GM21423 (cell line): ENCODE measurements around the gene S100Z.
"Not testable (repeated sequence)": the region's sequence is repeated elsewhere in the genome, so short reads cannot be mapped to it uniquely, and the experiment has no call there.

Experiments
- ATAC-seq: cut with Tn5 transposase; IDR thresholded peaks from one replicate; pipeline ENCODE4 v1.9.1; 2021; ENCODE audit warnings: mild to moderate bottlenecking, moderate library complexity; ENCODE audit not compliant: unreplicated experiment

S100Z gene

GRCh38 chr5:76867827-76868693, 18.2 kb downstream of the S100Z start:
- no peak for ATAC-seq

GRCh38 chr5:76870046-76870445, 20.2 kb downstream of the S100Z start:
- no peak for ATAC-seq

- ATAC-seq: no peak
These were observed 24.3 kb downstream of the S100Z start for GRCh38 chr5:76874088-76874581.

GRCh38 chr5:76888733-76889300, 39.0 kb downstream of the S100Z start:
- no peak for ATAC-seq

DNA sequence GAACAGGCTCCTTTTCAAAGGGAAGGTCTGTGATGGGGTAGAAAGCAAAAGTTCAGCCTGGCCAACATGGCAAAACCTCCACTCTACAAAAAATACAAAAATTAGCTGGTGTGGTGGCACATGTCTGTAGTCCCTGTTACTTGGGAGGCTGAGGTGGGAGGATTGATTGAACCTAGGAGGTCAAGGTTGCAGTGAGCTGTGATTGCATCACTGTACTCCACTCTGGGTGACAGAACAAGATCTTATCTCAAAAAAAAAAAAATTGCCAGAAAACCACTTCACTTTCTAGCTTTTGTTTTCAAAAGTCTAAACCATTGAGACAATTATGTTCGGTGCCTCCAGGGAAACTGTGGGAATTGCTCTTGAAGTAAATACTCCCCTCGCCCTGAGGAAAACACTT, 43.5 kb downstream of the S100Z start:
- no peak for ATAC-seq

DNA sequence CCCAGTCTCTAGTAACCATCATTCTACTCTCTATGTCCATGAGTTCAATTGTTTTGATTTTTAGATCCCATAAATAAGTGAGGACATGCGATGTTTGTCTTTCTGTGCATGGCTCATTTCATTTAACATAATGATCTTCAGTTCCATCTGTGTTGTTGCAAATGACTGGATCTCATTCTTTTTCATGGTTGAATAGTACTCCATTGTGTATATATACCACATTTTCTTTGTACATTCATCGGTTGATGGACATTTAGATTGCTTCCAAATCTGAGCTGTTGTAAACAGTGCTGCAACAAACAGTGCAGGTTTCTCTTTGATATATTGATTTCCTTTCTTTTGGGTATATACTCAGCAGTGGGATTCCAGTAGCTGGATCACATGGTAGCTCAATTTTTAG, 46.4 kb downstream of the S100Z start:
- ATAC-seq: no peak

DNA sequence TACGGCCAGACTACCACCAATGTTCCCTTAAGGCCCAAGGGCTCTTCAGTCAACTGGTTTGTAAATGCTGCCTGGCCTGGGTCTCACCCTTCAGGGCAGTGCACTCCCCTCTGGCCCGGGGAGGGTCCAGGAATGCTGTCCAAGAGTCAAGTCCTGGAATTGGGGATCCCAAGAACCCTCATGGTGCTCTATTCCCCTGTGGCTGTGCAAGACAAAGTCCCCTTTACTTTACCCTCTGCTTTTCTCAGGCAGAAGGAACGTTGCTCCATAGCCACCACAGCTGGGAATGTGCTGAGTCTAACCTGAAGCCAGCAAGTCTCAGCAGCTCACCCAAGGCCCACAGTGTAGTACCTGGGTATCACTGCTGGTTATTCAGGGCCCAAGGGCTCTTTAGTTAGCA, 51.7 kb downstream of the S100Z start:
- no peak for ATAC-seq

DNA sequence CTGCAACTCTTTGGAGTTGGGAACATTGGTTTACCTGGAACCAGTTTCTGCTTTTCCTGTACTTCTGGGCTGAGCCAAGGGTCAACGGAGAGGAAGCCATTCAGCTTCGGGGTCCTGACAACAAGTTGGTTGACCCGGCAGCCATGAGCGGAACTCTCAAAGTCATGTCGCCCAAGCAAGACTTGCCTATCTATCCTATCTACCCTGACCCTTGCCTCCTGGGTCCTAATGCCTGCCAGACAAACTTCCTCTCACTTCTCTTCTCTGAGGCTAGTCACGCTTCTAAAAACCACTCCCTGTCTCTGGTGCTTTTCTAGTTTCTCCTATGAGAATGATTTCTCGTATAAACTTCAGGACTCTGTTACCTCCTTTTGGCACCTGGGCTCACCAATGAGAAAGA, 58.4 kb downstream of the S100Z start:
- ATAC-seq: no peak

GRCh38 chr5:76910344-76910933, 60.6 kb downstream of the S100Z start:
- not testable (repeated sequence) for ATAC-seq

DNA sequence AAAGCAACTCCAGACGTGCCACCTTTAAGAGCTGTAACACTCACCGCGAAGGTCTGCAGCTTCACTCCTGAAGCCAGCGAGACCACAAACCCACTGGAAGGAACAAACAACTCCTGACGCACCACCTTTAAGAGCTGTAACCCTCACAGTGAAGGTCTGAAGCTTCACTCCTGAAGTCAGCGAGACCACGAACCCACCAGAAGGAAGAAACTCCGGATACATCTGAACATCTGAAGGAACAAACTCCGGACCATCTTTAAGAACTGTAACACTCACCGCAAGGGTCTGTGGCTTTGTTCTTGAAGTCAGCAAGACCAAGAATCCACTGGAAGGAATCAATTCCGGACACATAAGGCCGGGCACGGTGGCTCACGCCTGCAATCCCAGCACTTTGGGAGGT, 64.9 kb downstream of the S100Z start:
- not testable (repeated sequence) for ATAC-seq

- no peak for ATAC-seq
These were observed 68.7 kb downstream of the S100Z start for GRCh38 chr5:76918539-76918938.

GRCh38 chr5:76920491-76920890, 70.7 kb downstream of the S100Z start:
- no peak for ATAC-seq

DNA sequence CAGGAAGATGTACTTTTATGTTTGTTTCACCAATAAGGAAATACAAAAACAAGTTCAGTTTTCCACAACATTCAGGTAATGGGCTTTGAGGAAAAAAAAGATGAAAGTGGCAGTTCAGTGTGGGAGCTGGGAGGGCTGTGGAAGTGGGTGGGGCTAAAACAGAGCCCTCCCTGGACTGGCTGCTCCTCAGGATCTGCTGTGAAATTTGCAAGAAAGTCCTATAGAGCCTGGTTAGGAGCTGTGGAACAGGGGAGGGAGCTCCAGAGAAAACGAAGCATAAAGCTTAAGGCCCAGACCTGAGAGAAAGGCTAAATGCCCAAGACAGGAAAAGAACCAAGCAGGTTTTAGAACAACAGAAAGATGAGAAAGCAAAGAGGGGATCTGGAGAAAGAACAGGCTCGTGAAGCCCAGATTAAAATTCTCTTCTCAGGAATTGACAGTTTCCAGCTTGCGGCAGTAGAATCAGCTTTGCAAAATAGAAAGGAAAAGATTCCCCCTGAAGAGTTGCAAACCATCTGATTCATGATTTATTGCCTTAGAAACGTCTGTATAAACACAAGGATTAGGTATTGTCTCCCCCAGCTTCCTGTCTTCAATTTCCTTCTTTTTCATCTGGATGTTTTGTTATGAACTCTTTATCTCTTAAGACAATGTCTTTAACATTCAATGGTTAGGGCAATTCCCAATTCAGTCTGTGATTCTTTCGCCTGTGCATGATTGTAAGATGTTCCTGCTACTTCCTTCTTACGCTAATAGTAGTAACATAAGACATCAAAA, 76.7 kb downstream of the S100Z start:
- no peak for ATAC-seq

- no peak for ATAC-seq
These were observed 78.1 kb downstream of the S100Z start for GRCh38 chr5:76927961-76928360.

- ATAC-seq: no peak
These were observed 80.3 kb downstream of the S100Z start for GRCh38 chr5:76930083-76930482.

DNA sequence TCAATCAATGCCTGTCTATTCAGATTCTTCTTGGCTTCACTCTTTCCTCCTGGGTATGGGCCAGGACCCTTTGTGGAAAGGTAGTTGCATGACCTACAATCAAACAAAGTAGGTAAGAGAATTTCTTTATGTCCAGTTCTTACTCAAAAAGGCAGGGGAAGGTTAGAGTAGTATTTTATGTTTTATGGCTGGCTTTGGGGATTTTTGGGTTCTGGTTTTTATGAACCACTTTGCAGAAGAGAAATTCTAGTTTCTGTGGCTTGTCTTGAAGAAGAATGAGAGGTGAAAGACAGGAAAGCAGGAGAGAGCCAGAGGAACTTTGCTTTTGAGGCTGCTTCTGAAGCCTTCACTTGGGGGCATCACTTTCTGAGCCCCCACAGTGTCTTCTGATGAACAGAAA, 88.4 kb downstream of the S100Z start:
- ATAC-seq: no peak

DNA sequence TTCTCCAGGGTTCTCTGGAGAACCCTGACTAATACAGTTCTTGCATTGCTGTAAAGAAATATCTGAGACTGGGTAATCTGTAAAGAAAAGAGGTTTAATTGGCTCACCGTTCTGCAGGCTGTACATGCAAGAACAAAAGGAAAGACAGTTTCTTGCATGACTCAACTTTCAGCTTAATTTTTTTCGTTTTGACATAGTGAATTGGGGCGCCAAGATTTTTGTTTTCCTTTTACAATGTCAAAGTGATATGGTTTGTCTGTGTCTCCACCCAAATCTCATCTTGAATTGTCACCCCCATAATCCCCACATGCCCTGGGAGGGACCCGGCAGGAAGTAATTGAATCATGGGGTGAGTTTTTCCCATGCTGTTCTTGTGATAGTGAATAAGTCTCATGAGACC, 91.2 kb downstream of the S100Z start:
- ATAC-seq: no peak

GRCh38 chr5:76941442-76941841, 91.6 kb downstream of the S100Z start:
- no peak for ATAC-seq

DNA sequence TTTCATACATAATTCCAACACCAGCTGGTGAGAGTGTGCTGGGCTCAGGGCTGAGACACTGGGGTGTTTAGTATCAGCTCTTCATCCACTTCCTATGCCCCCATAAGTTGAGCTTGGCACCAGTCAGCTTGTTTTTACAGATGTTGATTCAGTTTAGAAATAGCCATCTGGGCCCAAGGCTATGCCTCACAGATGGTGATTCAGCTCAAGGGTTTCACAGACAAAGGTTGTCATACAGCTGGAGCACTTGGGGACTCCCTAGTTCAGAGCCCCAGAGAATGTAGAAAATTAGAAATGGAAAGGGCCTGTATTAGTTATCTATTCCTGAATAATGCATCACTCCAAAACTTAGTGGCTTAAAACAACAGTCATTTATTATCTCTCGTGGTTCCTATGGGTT, 92.8 kb downstream of the S100Z start:
- ATAC-seq: no peak

GRCh38 chr5:76943006-76943405, 93.2 kb downstream of the S100Z start:
- no peak for ATAC-seq

- no peak for ATAC-seq
These were observed 94.8 kb downstream of the S100Z start for GRCh38 chr5:76944638-76945037.
